HEK293 (cell line): ENCODE data around the gene STK10.

Source experiments
- HOXA7 ChIP-seq: sonication (generic); formaldehyde crosslinking; IDR thresholded peaks from 2 replicates; pipeline ENCODE4 v1.8.1; 2022; ENCODE audit warnings: missing genetic modification reagents, borderline replicate concordance
- HOXD13 ChIP-seq: sonication (generic); formaldehyde crosslinking; IDR thresholded peaks from 2 replicates; pipeline ENCODE4 v1.8.0; 2022; ENCODE audit warnings: missing genetic modification reagents, borderline replicate concordance
- KLF9 ChIP-seq: fragments of 450-650 bp; formaldehyde crosslinking; IDR thresholded peaks from 2 replicates; pipeline ENCODE4 v1.5.1; 2016; ENCODE audit warnings: missing biosample characterization, missing genetic modification characterization, low read depth
- MEIS1 ChIP-seq: sonication (generic); formaldehyde crosslinking; IDR thresholded peaks from 2 replicates; pipeline ENCODE4 v1.8.1; 2022; ENCODE audit warnings: missing genetic modification reagents, mild to moderate bottlenecking, borderline replicate concordance
- OSR2 ChIP-seq: fragments of 450-650 bp; formaldehyde crosslinking; IDR thresholded peaks from 2 replicates; pipeline ENCODE4 v1.5.1; 2016; ENCODE audit warnings: missing biosample characterization, missing genetic modification characterization
- TCF7L2 ChIP-seq: IDR thresholded peaks from 2 replicates; pipeline ENCODE4 v1.6.1; 2011; ENCODE audit warnings: low read depth, mild to moderate bottlenecking, inconsistent platforms, low read length, moderate library complexity, borderline replicate concordance
- ZBTB1 ChIP-seq: fragments of 450-650 bp; formaldehyde crosslinking; IDR thresholded peaks from 2 replicates; pipeline ENCODE4 v1.5.1; 2016; ENCODE audit warnings: missing biosample characterization, missing genetic modification characterization
- ZBTB21 ChIP-seq: fragments of 450-650 bp; formaldehyde crosslinking; IDR thresholded peaks from 2 replicates; pipeline ENCODE4 v1.5.1; 2017; ENCODE audit warnings: missing biosample characterization, missing genetic modification characterization
- ZBTB26 ChIP-seq: fragments of 450-650 bp; formaldehyde crosslinking; optimal IDR thresholded peaks from 2 replicates; pipeline ENCODE3; 2016; ENCODE audit warnings: missing biosample characterization, mild to moderate bottlenecking, missing genetic modification characterization
- ZBTB6 ChIP-seq: fragments of 450-650 bp; formaldehyde crosslinking; IDR thresholded peaks from 2 replicates; pipeline ENCODE4 v1.5.1; 2017; ENCODE audit warnings: missing biosample characterization, missing genetic modification characterization
- ZBTB7A ChIP-seq: fragments of 450-650 bp; formaldehyde crosslinking; IDR thresholded peaks from 2 replicates; pipeline ENCODE4 v1.5.1; 2016; ENCODE audit warnings: low read depth, missing biosample characterization, missing genetic modification characterization
- ZFP69B ChIP-seq: fragments of 450-650 bp; formaldehyde crosslinking; IDR thresholded peaks from 2 replicates; pipeline ENCODE4 v1.5.1; 2016; ENCODE audit warnings: missing biosample characterization, missing genetic modification characterization
- ZNF112 ChIP-seq: fragments of 450-650 bp; formaldehyde crosslinking; IDR thresholded peaks from 2 replicates; pipeline ENCODE4 v1.5.0; 2017; ENCODE audit warnings: missing biosample characterization, missing genetic modification characterization
- ZNF133 ChIP-seq: fragments of 450-650 bp; formaldehyde crosslinking; IDR thresholded peaks from 2 replicates; pipeline ENCODE4 v1.5.1; 2016; ENCODE audit warnings: missing biosample characterization, missing genetic modification characterization
- ZNF138 ChIP-seq: fragments of 450-650 bp; formaldehyde crosslinking; IDR thresholded peaks from 2 replicates; pipeline ENCODE4 v1.5.1; 2016; ENCODE audit warnings: missing biosample characterization, missing genetic modification characterization, borderline replicate concordance
- ZNF2 ChIP-seq: fragments of 450-650 bp; formaldehyde crosslinking; IDR thresholded peaks from 2 replicates; pipeline ENCODE4 v1.5.1; 2016; ENCODE audit warnings: missing biosample characterization, missing genetic modification characterization
- ZNF221 ChIP-seq: fragments of 450-650 bp; formaldehyde crosslinking; IDR thresholded peaks from 2 replicates; pipeline ENCODE4 v1.5.1; 2017; ENCODE audit warnings: missing biosample characterization, missing genetic modification characterization, borderline replicate concordance
- ZNF239 ChIP-seq: fragments of 450-650 bp; formaldehyde crosslinking; IDR thresholded peaks from 2 replicates; pipeline ENCODE4 v1.5.1; 2016; ENCODE audit warnings: missing biosample characterization, missing genetic modification characterization
- ZNF335 ChIP-seq: fragments of 450-650 bp; formaldehyde crosslinking; conservative IDR thresholded peaks from 2 replicates; pipeline ENCODE4 v1.5.1; 2016; ENCODE audit warnings: missing biosample characterization, missing genetic modification characterization
- ZNF350 ChIP-seq: fragments of 450-650 bp; formaldehyde crosslinking; IDR thresholded peaks from 2 replicates; pipeline ENCODE4 v1.5.0; 2017; ENCODE audit warnings: missing biosample characterization, mild to moderate bottlenecking, missing genetic modification characterization
- ZNF404 ChIP-seq: fragments of 450-650 bp; formaldehyde crosslinking; IDR thresholded peaks from 2 replicates; pipeline ENCODE4 v1.5.1; 2017; ENCODE audit warnings: missing biosample characterization, missing genetic modification characterization
- ZNF449 ChIP-seq: fragments of 450-650 bp; formaldehyde crosslinking; IDR thresholded peaks from 2 replicates; pipeline ENCODE4 v1.5.1; 2017; ENCODE audit warnings: missing biosample characterization, mild to moderate bottlenecking, missing genetic modification characterization, moderate library complexity
- ZNF521 ChIP-seq: fragments of 450-650 bp; formaldehyde crosslinking; IDR thresholded peaks from 2 replicates; pipeline ENCODE4 v1.5.1; 2017; ENCODE audit warnings: missing biosample characterization, mild to moderate bottlenecking, missing genetic modification characterization
- ZNF529 ChIP-seq: fragments of 450-650 bp; formaldehyde crosslinking; IDR thresholded peaks from 2 replicates; pipeline ENCODE4 v1.5.1; 2017; ENCODE audit warnings: missing genetic modification characterization, missing biosample characterization; ENCODE audit not compliant: insufficient replicate concordance
- ZNF544 ChIP-seq: fragments of 450-650 bp; formaldehyde crosslinking; IDR thresholded peaks from 2 replicates; pipeline ENCODE4 v1.5.0; 2017; ENCODE audit warnings: missing biosample characterization, missing genetic modification characterization
- ZNF621 ChIP-seq: fragments of 450-650 bp; formaldehyde crosslinking; IDR thresholded peaks from 2 replicates; pipeline ENCODE4 v1.5.1; 2017; ENCODE audit warnings: missing biosample characterization, missing genetic modification characterization
- ZNF623 ChIP-seq: fragments of 450-650 bp; formaldehyde crosslinking; IDR thresholded peaks from 2 replicates; pipeline ENCODE4 v1.5.1; 2016; ENCODE audit warnings: missing biosample characterization, missing genetic modification characterization
- ZNF704 ChIP-seq: fragments of 450-650 bp; formaldehyde crosslinking; IDR thresholded peaks from 2 replicates; pipeline ENCODE4 v1.5.1; 2016; ENCODE audit warnings: missing biosample characterization, missing genetic modification characterization
- ZNF791 ChIP-seq: fragments of 450-650 bp; formaldehyde crosslinking; IDR thresholded peaks from 2 replicates; pipeline ENCODE4 v1.5.1; 2016; ENCODE audit warnings: missing biosample characterization, missing genetic modification characterization
- ZSCAN18 ChIP-seq: fragments of 450-650 bp; formaldehyde crosslinking; IDR thresholded peaks from 2 replicates; pipeline ENCODE4 v1.5.1; 2016; ENCODE audit warnings: missing biosample characterization, missing genetic modification characterization
- ZSCAN5A ChIP-seq: fragments of 450-650 bp; formaldehyde crosslinking; IDR thresholded peaks from 2 replicates; pipeline ENCODE4 v1.5.1; 2016; ENCODE audit warnings: missing biosample characterization, missing genetic modification characterization

Gene STK10

GRCh38 chr5:172187118-172188032, 649 bp downstream of the STK10 start (continued):
- TF ChIP-seq OSR2 (tag by site-specific recombination): no peak
- peak; percentile 97 for TF ChIP-seq ZNF335 (tag by site-specific recombination)
- TF ChIP-seq ZNF449 (tag by site-specific recombination): no peak
- TF ChIP-seq HOXD13 (CRISPR knock-in tag): no peak
- TF ChIP-seq ZSCAN18: no peak
- no peak for TF ChIP-seq ZNF239 (tag by site-specific recombination)
- no peak for TF ChIP-seq ZNF2 (tag by site-specific recombination)
- peak; percentile 78 for TF ChIP-seq ZFP69B (tag by site-specific recombination)
- no peak for TF ChIP-seq ZNF521 (tag by site-specific recombination)
- no peak for TF ChIP-seq ZNF221
- no peak for TF ChIP-seq ZNF112
- no peak for TF ChIP-seq ZNF133 (tag by site-specific recombination)
- peak; percentile 57 for TF ChIP-seq KLF9
- no peak for TF ChIP-seq ZNF544 (tag by site-specific recombination)
- TF ChIP-seq ZNF529 (tag by site-specific recombination): no peak
- TF ChIP-seq ZBTB21: no peak
- TF ChIP-seq ZBTB26 (tag by site-specific recombination): no peak
- TF ChIP-seq ZNF623: no peak
- no peak for TF ChIP-seq ZBTB1 (tag by site-specific recombination)
- no peak for TF ChIP-seq ZNF621 (tag by site-specific recombination)
- TF ChIP-seq ZBTB7A: peak; percentile 40; the same call in 1 of the 2 replicates
- no peak; the same call in 1 of the 2 replicates for TF ChIP-seq ZSCAN5A (tag by site-specific recombination)
- TF ChIP-seq ZNF138: no peak
- no peak for TF ChIP-seq ZNF404 (tag by site-specific recombination)
- TF ChIP-seq TCF7L2: no peak
- TF ChIP-seq ZBTB6: peak; percentile 89
- no peak for TF ChIP-seq MEIS1 (CRISPR knock-in tag)
- no peak for TF ChIP-seq ZNF704
- TF ChIP-seq ZNF791 (tag by site-specific recombination): no peak
- no peak for TF ChIP-seq HOXA7 (CRISPR knock-in tag)
- no peak for TF ChIP-seq ZNF350 (tag by site-specific recombination)
